ENCODE measurements around the gene MBNL2.

Gene MBNL2

DNA sequence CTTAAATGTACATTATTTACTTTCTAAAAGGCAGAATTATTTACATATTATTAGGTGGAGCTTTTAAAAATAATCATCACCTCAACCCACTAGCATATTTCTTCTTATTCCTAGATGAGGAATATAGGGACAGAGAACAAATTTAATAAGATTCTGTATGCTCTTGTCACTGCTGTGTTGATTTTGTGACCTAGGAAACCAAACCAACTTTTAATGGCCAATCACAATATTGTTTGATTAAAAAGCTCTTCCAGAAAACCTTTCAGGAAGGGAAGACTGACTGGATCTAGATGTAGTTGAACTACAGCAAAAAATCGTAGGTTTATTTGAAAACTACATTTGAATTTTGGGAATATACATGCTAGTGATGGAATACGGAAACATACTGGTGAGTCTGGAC is 120.0 kb downstream of the MBNL2 start:
- no peak overlapping the region for H3K4me3 ChIP-seq (ENCODE audit: low read depth, low read length)
- H3K9me3 ChIP-seq = no peaks in the 10 kb centered on the region
- DNase-seq = no peak
- TF ChIP-seq, protein P1, sequence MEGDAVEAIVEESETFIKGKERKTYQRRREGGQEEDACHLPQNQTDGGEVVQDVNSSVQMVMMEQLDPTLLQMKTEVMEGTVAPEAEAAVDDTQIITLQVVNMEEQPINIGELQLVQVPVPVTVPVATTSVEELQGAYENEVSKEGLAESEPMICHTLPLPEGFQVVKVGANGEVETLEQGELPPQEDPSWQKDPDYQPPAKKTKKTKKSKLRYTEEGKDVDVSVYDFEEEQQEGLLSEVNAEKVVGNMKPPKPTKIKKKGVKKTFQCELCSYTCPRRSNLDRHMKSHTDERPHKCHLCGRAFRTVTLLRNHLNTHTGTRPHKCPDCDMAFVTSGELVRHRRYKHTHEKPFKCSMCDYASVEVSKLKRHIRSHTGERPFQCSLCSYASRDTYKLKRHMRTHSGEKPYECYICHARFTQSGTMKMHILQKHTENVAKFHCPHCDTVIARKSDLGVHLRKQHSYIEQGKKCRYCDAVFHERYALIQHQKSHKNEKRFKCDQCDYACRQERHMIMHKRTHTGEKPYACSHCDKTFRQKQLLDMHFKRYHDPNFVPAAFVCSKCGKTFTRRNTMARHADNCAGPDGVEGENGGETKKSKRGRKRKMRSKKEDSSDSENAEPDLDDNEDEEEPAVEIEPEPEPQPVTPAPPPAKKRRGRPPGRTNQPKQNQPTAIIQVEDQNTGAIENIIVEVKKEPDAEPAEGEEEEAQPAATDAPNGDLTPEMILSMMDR (IDR thresholded peaks at IDR 0.05; ENCODE audit: low read depth, low read length) = no peak
- H3K4me1 ChIP-seq = peaks cover 11% of the 10 kb centered on the region
- H3K36me3 ChIP-seq = peaks cover 10% of the 10 kb centered on the region
- no peaks in the 10 kb centered on the region for H3K27me3 ChIP-seq

DNA sequence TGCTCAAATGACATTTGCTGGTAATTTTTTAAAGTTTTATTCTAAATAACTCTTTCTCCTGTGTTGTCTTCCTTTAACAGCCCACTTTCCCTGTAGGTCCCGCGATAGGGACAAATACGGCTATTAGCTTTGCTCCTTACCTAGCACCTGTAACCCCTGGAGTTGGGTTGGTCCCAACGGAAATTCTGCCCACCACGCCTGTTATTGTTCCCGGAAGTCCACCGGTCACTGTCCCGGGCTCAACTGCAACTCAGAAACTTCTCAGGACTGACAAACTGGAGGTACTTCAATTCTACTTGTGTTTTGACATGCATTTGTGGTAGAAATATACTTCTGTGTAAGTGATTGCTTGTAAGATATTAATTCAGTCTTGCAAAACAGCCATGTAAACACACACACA is 120.8 kb downstream of the MBNL2 start:
- no peaks in the 10 kb centered on the region for H3K9me3 ChIP-seq
- TF ChIP-seq, protein P1 (IDR thresholded peaks at IDR 0.05; ENCODE audit: low read depth, low read length) = no peak
- no peak for DNase-seq
- peaks cover 15% of the 10 kb centered on the region for H3K36me3 ChIP-seq
- no peak overlapping the region for H3K4me3 ChIP-seq (ENCODE audit: low read depth, low read length)
- H3K27me3 ChIP-seq = no peaks in the 10 kb centered on the region
- H3K4me1 ChIP-seq = peaks cover 11% of the 10 kb centered on the region

DNA sequence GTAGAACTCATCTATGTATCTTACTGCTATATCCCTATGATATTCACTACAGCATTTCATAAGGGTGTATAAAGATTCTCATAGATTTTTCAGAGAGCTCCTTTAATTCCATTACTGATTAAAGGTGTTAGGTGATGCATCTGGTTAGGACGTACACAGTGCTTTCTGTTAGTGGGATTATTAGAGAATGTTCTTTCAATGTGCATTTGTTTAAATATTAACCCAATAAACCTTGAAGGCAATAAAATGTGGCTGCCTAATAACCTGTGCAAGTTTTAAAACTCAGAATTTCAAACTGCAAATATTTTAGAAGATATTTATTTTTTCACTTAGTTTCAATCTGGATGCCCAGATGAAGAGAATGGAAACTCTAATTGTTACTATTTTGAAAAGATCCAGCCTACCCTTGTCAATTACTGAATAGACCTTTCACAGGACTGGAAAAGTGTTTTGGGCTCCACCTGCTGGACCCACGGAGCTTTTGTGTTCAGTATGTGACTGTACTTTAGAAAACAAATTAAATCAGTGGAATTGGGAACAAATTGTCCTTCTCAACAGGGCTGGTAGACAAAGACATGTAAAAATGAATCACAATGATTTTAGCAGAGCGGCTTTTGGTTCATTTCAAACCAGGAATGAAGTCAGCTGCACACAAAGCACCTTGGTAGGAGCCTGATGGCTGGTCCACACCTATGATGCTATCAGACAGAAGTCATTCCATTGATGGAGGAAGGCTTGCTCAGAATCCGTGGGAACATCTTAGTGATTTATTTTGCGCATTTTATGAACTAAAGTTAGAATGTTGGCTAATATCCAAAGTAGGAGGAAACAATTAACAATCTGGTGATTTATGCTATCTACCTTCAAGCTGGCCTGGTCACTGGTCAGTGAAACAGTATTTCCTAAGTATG is 122.4 kb downstream of the MBNL2 start:
- no peaks in the 10 kb centered on the region for H3K27me3 ChIP-seq
- H3K4me3 ChIP-seq (ENCODE audit: low read depth, low read length) = no peak overlapping the region
- TF ChIP-seq, protein P1 (IDR thresholded peaks at IDR 0.05; ENCODE audit: low read depth, low read length) = peak; percentile 88
- H3K4me1 ChIP-seq = peaks cover 11% of the 10 kb centered on the region
- peaks cover 15% of the 10 kb centered on the region for H3K36me3 ChIP-seq
- no peaks in the 10 kb centered on the region for H3K9me3 ChIP-seq
- DNase-seq = peak; percentile 72

DNA sequence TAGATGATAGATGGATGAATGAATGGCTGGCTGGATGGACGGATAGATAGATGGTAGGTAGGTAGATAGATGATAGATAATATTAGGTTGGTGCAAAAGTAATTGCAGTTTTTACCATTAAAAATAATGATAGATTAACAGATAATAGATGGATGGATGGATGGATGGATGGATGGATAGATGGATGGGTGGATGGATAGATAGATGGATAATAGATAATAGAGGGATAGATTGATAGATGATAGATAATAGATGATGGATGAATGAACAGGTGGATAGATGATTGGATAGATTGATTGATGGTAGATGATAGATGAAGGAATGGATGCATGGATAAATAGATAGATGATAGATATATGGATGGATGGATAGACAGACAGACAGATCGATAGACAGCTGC is 124.0 kb downstream of the MBNL2 start:
- Histone ChIP-seq H3K27me3 (no peaks in the 10 kb centered on the region), H3K4me3 (ENCODE audit: low read depth, low read length) (no peak overlapping the region), H3K4me1 (peaks cover 7% of the 10 kb centered on the region), H3K36me3 (peaks cover 15% of the 10 kb centered on the region), H3K9me3 (no peaks in the 10 kb centered on the region)
- no peak for DNase-seq
- TF ChIP-seq, protein P1 (IDR thresholded peaks at IDR 0.05; ENCODE audit: low read depth, low read length) = no peak

DNA sequence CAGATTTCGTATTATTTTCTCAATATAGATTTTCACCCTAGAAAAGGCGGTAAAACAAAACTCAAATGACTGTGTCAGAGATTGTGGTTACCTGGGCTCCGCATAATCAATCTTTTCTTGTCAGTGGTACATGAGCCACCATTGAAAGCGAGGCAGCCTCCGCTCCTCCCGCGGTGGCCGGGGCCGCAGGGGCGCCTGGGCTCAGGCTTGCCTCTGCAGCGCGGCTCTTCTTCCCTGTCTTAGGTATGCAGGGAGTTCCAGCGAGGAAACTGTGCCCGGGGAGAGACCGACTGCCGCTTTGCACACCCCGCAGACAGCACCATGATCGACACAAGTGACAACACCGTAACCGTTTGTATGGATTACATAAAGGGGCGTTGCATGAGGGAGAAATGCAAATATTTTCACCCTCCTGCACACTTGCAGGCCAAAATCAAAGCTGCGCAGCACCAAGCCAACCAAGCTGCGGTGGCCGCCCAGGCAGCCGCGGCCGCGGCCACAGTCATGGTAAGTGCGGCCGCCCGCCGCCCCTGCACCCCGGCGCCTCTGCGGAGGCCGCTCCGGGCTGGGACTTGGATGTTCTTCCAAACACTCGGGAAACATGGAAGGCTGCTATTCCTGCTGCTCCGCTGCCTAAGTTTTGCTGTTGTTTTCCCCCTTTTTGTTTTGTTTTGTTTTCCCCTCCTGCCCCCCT is 124.6 kb downstream of the MBNL2 start:
- no peak for DNase-seq
- Histone ChIP-seq H3K4me1 (peaks cover 7% of the 10 kb centered on the region), H3K27me3 (no peaks in the 10 kb centered on the region), H3K9me3 (no peaks in the 10 kb centered on the region), H3K4me3 (ENCODE audit: low read depth, low read length) (no peak overlapping the region), H3K36me3 (peaks cover 19% of the 10 kb centered on the region)
- TF ChIP-seq, protein P1 (IDR thresholded peaks at IDR 0.05; ENCODE audit: low read depth, low read length) = no peak
